AG08396 (cell line): Measurements from ENCODE around the gene MGAT5.

Experiments
- DNase-seq: peaks from one replicate; pipeline ENCODE4 v3.0.0; 2012; ENCODE audit warnings: low spot score, mixed read lengths

MGAT5 gene

GRCh38 chr2:134421556-134422328, 167.9 kb downstream of the MGAT5 start:
- DNase-seq: no peak

- no peak for DNase-seq
These were observed 172.0 kb downstream of the MGAT5 start for GRCh38 chr2:134425724-134426496.

DNA sequence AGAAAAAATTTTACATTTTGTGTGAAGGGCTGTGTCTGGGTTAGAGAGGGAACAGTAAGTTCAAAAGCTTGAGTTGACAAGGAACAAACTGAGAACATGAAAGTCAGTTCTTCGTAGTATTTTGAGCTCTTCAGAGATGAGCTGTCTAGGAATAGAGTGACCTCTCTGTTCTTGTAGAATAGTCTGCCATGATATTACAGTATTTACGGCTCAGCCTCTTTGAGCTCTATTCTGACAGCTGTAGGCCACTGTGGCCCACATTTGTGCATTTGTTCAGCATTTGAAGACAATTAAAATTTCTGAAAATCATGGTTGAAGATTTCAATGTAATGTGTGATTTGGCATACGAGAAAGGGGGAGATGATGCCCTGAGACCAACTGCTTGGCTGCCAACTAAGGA, 172.8 kb downstream of the MGAT5 start:
- no peak for DNase-seq

DNA sequence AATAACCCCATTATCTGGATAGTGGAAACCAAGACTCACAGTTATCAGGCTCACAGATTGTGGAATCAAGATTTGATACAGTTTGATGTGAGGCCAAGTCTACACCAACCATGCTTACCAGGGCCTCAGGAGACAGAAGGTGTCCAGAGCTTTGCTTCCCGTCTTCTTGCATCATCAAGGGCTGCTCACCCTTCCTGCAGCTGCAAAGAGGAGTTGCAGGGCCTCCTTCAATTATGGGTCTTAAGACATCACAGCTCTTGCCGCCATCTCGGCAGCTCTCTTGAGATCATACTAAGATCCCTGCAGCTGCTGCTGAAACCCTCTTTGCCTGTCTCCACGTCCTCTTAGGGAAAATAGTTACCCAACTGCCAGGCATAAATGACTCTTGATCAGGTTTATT, 176.0 kb downstream of the MGAT5 start:
- DNase-seq: no peak

DNA sequence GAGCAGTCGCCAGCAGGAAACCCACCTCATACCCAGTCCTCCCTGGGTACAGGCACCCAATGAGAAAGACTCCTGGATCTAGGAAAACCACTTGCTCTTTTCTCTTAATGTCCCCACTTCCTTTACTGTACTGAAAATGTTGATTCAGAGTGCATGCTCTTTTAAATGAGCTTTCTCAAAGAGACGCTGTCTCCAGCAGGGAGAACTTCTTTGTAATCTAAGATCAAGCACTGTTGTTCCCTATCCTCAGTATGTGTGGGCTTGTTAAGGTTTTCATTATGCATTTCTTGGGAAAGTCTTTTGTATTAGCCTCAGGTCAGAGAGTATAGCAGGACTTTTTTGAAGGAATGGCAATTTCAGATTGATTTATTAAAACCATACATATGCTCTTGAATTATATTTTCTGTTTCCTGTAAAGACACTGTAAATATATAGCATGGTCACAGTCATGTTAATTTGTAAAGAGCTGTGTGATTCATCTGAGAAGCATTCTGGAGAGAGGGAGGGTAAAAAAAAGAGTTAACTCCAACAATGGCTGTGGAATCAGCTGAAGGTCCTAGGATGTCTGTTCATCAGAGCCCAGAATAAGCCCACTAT, 178.1 kb downstream of the MGAT5 start:
- DNase-seq: no peak

GRCh38 chr2:134432435-134432883, 178.6 kb downstream of the MGAT5 start:
- DNase-seq: no peak

GRCh38 chr2:134433469-134433868, 179.6 kb downstream of the MGAT5 start:
- DNase-seq: no peak

- no peak for DNase-seq
These were observed 180.1 kb downstream of the MGAT5 start for GRCh38 chr2:134433979-134434378.

DNA sequence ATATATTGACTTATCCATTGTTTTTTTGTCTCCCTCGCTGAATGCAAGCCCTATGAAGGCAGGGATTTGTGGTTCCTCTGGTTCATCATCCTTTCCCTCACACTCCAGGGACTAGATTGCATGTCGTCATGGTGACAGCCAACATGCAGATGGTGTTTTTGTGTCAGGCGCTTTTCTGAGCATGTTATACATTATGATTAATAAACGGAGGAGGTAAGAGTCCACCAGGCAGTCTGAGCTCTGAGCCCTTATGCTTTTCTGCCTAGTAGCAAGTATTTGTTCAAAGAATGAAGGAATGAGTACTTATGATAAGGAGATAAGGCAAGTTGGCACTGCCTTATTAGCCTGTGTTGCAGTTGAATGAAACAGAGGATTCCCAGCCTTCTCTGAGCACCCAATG, 181.6 kb downstream of the MGAT5 start:
- no peak for DNase-seq

- DNase-seq: no peak
These were observed 182.1 kb downstream of the MGAT5 start for GRCh38 chr2:134435936-134436335.

DNA sequence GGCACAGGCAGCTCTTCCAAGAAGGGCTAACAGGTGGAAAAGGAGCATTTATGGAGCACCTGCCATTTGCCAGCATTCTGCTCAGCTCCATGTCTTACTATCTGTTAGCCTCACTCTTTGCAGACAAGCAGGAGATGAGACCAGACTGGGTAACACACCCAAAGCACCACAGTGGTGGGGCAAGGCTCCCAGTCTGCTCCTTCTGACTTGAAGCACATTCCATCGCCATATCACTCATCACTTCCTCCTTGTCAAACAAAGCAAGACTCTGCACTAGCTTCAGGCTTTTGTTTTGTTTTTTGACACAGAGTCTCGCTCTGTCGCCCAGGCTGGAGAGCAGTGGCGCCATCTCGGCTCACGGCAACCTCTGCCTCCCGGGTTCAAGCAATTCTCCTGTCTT, 182.8 kb downstream of the MGAT5 start:
- DNase-seq: no peak

GRCh38 chr2:134438371-134438770, 184.5 kb downstream of the MGAT5 start:
- DNase-seq: no peak

- DNase-seq: no peak
These were observed 186.6 kb downstream of the MGAT5 start for GRCh38 chr2:134440336-134440909.

DNA sequence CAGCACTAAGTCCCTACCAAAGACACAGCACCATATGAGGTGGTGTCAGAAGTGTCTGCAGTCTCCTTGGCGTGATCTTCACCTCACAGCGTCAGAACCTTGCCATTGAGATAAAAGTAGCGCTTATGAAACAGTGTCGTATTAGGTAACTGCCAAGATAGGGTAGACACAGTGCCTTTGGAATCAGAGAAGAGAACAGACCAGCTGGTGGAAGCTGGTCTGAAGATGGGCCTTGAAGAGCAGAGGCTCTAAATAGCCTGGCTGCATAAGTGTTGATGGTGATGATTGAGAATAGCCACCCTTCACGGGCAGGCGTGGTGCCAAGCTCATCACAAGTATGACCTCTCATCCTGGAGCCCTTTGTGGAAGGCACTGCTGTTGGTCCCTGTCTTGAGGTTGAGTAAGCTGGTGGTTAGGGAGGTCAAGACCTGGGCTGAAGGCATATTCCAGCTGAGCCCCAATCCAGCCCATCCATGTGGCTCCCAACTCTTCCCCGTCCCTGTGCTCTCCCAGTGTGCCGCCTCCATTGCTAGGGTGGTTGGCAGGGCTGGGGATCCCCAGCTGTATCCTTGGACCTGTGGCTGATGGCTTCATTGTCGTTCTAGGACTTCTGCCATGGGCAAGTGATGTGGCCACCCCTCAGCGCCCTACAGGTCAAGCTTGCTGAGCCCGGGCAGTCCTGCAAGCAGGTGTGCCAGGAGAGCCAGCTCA, 187.4 kb downstream of the MGAT5 start:
- no peak for DNase-seq

GRCh38 chr2:134443814-134444480, 190.1 kb downstream of the MGAT5 start:
- no peak for DNase-seq

DNA sequence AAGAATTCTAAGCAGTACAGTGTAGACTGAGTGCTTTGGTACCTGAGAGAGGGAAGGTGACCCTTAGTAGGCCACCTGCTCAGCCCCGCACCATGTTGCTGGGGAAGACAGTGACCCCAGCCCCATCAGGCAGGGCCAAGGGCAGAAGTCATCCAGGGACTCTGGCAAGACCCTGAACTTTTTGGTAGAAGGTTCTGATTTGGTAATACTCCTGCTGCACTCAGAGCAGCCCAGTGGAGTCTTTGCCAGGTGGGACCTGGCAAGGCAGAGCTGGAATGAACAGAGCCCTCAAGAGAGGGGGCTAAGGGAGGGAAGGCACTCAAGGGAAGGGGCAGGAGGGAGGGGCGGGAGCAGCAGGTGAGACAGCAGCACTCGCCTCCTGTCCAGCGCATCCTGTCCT, 191.2 kb downstream of the MGAT5 start:
- DNase-seq: no peak

DNA sequence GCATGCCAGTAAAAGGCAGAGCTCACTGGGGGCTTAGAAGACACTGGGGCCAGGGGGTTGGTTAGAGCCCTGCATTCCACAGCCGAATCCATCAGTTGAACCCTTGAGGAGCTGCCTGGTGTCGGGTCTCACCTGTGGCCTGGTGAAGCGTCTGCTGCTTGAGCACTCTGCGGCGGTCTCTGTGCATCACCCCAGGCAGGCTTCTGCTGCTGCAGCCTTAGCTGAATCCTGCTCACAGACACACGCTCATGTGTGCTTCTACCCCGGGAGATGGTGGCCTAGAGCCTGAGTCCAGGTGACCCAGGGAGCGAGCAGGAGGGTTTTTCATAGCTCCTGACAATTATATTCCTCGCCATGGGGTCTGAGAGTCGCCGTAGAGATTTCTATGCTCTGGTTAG, 192.1 kb downstream of the MGAT5 start:
- no peak for DNase-seq

DNA sequence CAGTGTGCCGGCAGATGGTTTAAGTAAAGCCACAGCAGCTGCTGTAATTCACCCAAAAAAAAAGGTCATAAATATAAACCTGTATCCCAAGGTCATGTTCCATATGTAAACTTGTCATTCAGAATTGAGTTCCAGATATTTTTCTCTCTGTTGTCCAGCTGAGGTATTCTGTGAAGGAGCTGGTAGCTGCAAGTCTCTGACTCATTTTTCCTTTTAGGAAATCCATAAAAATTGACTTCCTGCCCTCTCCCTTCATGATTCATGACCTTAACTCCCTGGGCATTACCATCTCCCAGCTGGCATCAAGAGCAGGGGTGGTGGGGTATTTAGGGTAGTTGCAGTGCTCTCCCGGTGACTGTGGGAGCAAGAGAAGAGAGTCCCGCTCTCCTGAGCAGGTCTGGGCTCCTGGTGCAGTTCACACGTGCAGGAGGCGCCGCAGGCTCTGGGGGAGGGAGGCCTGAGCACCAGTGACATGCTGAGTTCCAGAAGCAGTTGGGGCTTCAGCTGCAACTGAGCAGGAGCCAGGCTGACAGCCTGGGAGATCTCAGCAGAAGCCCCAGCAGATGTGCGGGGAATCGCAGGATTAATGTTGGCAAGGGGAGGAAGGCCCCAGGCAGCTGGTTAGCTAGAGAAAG, 192.6 kb downstream of the MGAT5 start:
- DNase-seq: no peak

DNA sequence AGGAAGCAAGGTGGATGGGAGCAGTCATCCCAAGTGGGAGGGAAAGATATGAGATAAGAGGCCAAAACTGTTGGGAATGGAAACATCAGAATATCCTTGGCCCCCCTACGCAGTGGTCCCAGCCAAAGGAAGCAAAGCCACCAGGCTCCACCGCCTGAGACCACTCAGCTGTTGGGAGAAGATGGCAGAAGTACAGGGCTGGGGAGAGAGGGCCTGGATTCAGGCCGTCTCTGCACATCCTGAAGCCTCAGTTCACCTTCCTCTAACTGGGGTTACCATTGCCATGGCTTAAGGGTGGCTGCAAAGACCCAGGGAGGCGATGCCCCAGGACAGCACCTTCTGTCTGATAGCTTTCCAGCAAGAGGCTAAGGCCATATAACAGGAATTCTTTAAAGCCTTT, 193.8 kb downstream of the MGAT5 start:
- no peak for DNase-seq

DNA sequence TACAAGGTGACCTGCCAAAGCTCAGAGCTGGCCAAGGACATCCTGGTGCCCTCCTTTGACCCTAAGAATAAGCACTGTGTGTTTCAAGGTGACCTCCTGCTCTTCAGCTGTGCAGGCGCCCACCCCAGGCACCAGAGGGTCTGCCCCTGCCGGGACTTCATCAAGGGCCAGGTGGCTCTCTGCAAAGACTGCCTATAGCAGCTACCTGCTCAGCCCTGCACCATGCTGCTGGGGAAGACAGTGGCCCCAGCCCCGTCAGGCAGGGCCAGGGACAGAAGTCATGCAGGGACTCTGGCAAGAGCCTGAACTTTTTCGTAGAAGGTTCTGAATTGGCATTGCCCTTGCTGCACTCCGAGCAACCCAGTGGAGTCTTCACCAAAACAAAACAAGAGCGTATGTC, 194.8 kb downstream of the MGAT5 start:
- DNase-seq: no peak

DNA sequence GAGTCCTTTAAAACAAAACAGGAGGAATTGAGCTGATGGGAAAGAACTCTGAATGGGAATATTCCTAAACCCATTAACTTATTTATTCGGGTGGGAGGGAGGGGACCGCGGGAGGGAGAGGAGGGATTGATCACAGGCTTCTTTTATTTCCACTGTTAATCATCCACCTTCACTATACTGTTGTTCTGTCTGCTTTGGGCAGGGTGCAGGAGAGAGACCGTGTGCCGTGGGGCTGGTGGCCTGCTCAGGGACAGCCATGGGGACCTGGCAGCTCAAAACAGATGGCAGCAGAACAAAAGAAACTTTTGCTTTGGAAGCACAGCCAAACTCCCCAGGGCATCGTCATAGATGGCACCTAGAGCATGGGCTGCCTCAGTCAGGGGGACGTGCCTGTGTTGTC, 195.3 kb downstream of the MGAT5 start:
- DNase-seq: no peak
